GM19193 (cell line): ENCODE measurements around the gene TPD52L2.

Source experiments
- POLR2A ChIP-seq: IDR thresholded peaks from 4 replicates; pipeline ENCODE4 v1.6.1; 2011; ENCODE audit not compliant: insufficient read depth, insufficient read length; ENCODE audit errors: extremely low read depth

TPD52L2 gene

GRCh38 chr20:63923651-63924050, 58.6 kb downstream of the TPD52L2 start:
- TF ChIP-seq POLR2A = no peak

DNA sequence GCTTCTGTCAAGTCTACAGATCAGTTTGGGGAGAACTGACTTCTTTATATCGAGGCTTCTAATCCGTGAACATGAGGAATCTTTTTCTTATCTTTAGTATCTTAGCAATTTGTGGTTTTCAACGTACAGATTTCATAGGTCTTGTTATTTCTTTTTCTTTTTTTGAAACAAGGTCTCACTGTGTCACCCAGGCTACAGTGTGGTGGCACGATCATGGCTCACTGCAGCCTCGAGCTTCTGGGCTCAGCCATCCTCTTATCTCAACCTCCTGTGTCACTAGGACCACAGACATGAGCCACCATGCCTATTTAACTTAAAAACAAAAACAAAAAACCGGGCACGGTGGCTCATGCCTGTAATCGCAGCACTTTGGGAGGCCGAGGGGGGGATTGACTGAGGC, 59.2 kb downstream of the TPD52L2 start:
- TF ChIP-seq POLR2A = no peak

DNA sequence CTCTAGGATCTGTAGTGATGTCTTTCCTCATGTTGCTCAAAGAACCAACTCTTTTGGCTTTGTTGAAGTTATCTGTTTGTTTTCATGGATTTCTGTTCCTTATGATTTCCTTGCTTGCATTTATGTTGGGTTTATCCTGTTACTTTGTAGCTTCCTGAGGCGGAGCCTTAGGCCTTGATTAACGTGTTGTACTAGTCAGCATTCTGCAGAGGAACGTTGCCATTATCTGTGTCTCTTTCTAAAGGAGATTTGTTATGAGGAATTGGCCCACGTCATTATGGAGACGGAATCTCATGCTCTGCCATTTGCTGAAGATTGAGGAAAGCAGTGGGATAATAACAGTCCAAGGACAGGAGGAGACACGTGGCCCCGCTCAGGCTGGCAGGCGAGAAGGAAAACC, 61.2 kb downstream of the TPD52L2 start:
- TF ChIP-seq POLR2A = no peak

DNA sequence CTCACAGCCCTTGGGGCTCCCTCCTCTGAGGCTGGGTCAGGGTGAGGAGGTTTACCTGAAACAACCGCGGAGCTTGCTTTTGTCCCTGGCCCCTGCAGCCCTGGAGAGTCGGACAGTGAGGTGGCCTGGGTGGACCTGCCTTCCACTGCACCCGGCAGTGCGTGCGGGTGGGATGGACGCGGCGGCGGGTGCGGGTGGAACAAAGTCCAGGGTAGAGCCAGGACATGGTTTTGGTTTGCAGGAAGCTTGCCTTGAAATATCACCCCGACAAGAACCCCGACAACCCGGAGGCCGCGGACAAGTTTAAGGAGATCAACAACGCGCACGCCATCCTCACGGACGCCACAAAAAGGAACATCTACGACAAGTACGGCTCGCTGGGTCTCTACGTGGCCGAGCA, 64.0 kb downstream of the TPD52L2 start:
- TF ChIP-seq POLR2A = no peak

- no peak for TF ChIP-seq POLR2A
Measured at GRCh38 chr20:63930971-63931553, 66.0 kb downstream of the TPD52L2 start.

- no peak for TF ChIP-seq POLR2A
Measured at GRCh38 chr20:63931735-63932134, 66.7 kb downstream of the TPD52L2 start.

DNA sequence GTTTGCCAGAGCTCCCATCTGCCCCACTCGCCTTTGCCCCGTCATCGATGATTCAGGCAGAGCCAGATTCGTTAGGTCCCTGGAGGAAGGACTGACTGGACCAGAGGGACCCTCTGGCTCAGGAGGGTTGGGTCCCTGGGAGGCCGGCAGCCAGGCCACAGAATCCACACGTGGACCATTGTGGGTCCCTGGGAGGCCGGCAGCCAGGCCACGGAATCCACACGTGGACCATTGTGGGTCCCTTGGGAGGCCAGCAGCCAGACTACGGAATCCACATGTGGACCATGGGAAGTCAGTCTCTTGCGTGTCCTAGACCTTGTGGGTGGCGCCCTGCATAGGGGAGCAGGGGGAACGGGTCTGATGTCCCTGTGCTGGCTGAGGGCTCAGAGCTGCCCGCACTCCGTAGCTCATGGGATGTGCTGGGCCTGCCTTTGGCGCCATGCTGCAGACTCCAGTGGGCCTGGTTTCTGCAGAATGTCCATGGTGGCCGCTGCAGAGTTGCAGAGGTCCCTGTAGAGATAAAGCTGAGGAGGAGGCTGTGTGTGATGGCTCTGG, 67.6 kb downstream of the TPD52L2 start:
- TF ChIP-seq POLR2A = no peak

DNA sequence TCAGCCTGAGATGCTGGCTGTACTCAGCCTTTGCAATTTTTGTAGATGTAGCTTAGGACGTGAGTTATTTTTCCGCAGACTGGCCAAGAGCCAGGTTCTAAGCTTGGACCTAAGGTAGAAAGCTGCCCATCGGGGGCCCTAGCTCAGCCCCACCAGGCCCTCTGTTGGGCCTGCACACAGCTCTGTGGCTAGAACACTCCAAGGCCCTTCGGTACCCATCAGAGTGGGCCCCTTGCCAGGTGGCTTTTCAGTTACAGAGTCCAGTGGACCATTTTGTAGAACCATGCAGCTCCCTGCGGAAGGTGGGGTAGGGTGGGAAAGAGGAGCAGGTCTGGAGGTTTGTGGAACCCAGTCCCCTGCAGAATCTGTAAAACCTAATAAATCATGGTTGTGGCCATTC, 68.6 kb downstream of the TPD52L2 start:
- TF ChIP-seq POLR2A = no peak

DNA sequence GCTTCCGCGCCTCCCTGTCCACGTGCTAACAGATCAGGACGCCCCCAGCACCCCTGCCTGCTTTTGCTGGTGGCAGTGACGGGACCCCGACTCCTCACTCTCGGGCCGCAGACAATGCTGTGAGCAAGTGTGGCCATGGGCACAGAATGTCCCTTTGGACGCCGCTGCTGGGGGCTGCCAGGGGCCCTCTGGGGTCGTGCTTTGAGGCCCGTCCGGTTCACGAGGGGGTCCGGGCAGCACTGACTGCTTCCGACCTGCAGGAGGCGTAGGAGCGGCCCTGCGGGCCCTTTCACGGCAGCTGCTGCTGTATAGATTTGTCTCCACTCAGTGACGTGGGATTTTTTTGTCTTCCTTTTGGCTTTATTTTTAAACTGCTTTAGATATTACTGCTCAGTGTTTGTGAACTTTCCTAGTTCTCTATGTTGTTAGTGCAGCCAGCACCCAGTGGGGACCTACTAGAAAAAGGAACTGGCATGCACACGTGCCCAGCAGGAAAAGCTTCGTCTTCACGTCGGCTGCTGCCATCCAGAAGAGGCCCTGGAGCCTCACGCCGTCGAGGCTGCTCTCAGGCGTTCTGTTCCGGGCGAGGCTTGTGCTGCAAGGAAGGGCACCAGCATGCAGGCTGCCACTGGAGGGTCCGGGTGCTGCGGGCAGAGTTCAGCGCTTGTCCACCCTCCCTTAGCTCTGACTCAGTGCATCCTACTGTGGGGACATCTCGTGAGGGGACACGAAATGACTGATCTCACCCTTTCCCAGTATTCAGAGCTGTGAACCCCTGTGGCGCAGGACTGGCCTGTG, 69.4 kb downstream of the TPD52L2 start:
- TF ChIP-seq POLR2A = no peak

DNA sequence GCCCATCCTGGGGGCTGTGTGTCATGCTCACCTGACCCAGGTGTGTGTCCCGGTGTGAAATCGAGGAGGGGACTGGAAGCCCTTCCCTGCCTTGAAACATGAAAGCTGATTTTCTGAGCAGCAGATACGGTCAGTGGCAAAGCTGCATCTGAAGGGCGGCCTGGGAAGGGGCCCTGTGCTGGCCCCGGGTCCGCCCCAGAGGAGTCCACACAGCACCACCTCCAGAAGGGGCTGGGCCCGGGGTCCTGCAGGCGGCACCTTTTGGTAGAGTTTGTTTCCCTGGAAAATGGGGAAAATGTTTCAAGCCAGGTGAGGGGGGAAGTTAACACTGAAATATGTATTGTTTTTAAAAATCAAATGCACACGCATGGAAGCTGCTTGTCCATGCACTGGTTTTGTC, 70.4 kb downstream of the TPD52L2 start:
- no peak for TF ChIP-seq POLR2A

DNA sequence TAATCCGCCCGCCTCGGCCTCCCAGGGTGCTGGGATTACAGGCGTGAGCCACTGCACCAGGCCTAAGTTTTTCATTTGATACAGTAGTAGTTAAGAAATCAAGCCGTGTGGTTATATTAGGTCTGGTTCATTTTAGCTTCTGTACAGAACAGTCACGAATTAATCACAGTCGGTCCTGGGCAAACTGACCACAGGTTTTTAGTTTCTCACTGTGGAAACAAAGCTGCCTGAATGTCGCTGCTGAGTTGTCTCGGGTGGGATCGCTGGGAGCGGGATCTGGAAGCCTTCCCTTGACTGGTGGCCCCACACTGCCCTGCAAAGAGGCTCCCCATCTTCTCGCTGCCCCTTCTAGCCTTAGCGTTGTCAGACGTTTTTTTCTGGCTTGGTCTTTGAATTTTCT, 72.5 kb downstream of the TPD52L2 start:
- TF ChIP-seq POLR2A = no peak

DNA sequence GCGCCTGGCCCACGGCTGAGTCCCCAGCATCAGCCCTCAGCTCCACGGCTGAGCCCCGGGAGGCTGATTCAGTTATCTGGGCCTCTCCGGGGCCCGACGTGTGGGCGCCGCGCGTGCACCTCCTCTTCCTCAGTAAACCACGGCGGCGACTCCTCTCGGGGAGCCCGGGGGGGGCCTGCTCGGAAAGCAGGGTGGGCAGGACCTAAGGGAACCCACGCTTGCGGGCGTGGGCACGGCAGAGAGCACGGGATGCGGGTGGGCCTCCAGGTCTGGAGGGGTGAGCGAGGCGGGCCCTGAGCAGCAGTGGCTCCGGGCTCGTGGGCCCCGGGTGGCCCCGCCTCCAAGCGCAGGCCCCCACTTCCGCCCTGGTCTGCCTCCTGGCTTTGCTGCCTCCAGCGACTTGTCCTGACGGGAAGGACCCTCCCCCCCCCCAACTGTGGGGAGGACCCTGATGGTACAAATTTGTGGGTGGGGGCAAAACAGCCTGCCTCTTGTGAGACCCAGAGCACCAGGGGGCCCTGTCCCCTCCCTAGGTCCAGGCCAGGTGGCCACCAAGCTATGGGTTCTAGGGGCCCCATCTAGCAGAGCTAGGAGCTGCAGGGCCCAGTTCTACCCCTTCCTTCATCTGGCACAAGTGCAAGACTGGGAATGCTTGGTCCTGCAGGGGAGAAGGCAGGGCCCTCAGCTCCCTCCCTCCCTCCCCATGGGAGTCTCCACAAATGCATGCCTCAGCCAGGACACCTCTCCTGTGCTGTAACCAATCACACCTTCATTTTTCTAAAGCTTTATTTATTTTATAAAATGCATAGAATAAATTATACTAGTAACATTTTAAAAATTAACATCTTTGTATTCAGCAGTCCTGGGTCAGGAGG, 74.2 kb downstream of the TPD52L2 start:
- no peak for TF ChIP-seq POLR2A

DNA sequence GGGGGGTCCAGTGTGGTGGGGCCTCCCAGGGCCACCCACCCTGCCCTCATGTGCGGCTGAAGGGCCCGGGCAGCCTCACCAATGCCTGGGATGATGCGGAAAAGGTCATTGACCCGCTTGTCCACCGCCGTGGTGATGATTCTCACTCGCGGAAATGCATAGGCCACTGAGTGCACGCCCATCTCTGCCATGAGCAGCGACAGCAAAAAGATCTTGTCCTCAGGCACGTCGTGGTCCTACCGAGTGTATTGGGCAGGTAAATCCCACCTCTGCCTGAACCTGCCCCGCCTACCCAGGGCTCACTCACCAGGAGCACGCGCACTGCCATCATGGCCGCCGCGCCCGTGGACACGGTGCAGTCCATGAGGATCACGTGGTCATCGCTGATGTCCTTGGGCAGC, 75.0 kb downstream of the TPD52L2 start:
- TF ChIP-seq POLR2A = no peak

DNA sequence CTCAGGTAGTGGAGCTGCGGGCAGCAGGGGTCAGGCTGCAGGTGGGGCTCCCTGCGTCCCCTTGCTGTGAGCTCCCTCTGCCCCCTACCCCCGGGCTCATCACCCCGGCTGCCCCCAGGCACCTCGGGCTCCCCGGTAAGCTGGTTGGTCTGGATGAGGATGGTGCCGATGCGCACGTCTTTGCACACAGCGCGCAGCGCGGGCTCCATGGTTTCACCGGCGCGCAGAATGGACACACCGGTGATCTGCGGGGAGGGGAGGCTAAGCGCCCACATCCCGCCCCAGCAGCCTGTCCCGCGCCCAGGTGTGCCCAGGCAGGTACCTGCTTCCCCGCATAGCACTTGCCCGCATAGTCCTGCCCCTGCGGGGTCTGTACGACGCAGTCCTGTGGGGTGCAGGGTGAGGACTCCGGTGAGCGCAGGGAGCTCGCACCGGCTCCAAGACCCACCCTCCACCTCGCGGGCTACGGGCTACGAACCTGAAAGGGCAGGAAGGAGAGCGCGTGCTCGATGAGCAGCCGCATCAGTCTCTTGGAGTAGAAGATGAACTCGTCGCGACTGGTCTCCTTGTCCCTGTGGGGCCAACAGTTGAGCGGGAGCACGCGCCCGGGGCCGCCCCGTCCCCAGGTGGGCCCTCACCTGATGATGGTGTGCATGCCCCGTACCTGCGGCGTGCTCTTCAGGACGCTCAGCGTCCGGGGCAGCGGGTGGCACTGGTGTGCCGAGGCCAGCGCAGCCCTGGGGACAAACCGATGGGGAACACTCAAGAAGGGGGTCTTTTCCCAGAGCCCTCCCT, 75.6 kb downstream of the TPD52L2 start:
- TF ChIP-seq POLR2A = no peak
